Lower lobe of right lung (tissue), 2 donors: Measurements from ENCODE around the gene ARHGDIA. TPM values are rescaled to one million over a fixed set of nuclear protein-coding genes. Genes with fewer than 3 reads are reported as not detected.

Experiments
- ATAC-seq, 2 donors: fragments of 200-7000 bp; cut with Tn5 transposase; one replicate each; pipeline ENCODE4 v1.9.1; 2020 to 2022; ENCODE audit warnings: mild to moderate bottlenecking in 2 of 2, moderate library complexity in 2 of 2
- DNase-seq: peaks from one replicate; pipeline ENCODE4 v3.0.0-alpha.2; 2020
- H3K27ac ChIP-seq: fragments of 200-600 bp; one replicate; pipeline ENCODE4 v1.8.0; 2022
- H3K27me3 ChIP-seq: fragments of 200-600 bp; one replicate; pipeline ENCODE4 v1.8.0; 2022; ENCODE audit warnings: low read depth
- H3K36me3 ChIP-seq: fragments of 200-600 bp; one replicate; pipeline ENCODE4 v1.8.0; 2022; ENCODE audit warnings: mild to moderate bottlenecking
- H3K4me1 ChIP-seq: fragments of 200-600 bp; one replicate; pipeline ENCODE4 v1.8.0; 2022
- H3K4me3 ChIP-seq: fragments of 200-600 bp; one replicate; pipeline ENCODE4 v1.8.0; 2022; ENCODE audit warnings: mild to moderate bottlenecking
- H3K9me3 ChIP-seq: fragments of 200-600 bp; one replicate; pipeline ENCODE4 v1.8.0; 2022
- CTCF ChIP-seq: fragments of 200-600 bp; IDR thresholded peaks from one replicate; pipeline ENCODE4 v1.8.0; 2022; ENCODE audit warnings: antibody characterized with exemption, mild to moderate bottlenecking
- intact Hi-C: fragments of 100-400 bp; cut with DNase I; formaldehyde crosslinking; loops from one replicate; pipeline ENCODE4 v1.11.0; 2022
- total RNA-seq: library from RNA; stranded (reverse); fragmentation: NEBNext Ultra II Directional; extraction: Animal tissue kit (Norgen Biotek cat#: 25700); gene quantifications from one replicate; pipeline ENCODE4 v1.2.1, GENCODE V29; 2021
- donor health status: DM: no; HTN: yes; CAD: no; lungs with severe emphysema.

Gene ARHGDIA
- total RNA-seq, 1 donor from 2014 or later, result 331 TPM

DNA sequence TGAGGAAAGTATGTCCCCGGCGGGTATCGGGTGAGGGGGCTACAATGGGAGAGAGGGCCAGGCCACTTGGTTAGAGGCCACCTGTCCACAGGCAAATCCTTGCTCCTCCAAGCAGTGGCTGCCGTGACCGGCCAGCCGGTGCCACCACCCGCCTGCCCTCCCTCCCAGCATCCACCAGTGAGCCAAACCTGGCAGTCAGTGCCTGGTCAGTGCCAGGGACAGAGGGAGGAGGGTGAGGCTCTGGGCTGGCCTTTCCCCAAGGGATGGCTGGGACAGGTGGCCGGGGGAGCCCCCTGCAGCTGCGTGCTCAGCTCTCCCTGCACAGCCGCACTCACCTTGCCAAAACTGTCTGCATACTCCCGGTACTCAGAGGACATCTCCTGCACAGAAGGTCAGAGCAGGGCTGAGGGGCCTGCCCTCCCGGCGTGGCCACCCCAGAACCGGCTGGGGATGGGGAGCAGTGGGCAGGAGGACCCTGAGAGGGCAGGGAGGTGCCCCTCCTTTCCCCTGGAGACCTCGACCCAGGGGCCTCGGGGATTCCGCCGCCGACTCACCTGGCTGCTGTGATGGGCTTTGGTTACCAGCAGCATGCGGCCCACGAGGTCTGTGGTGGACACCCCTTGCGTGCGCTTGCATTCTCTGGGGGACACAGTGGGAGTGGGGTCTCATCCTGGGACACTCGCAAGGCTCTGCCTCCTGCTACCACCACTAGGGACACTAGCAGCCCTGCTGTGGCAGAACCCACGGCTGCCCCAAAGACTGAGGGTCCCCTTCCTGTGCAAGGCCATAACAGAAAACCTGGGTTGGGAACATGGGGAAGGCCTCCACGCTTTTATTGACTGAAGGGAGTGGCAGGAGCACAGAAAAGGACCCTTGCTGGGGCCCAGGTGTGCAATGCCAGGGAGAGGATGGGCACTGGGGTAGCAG lies 36.3 kb upstream of the ARHGDIA start:
- no peak for DNase-seq
- Histone ChIP-seq H3K27me3 (no peaks in the 10 kb centered on the region), H3K9me3 (no peaks in the 10 kb centered on the region), H3K36me3 (peaks cover 47% of the 10 kb centered on the region), H3K27ac (no peak overlapping the region), H3K4me1 (peaks cover 20% of the 10 kb centered on the region), H3K4me3 (no peak overlapping the region)
- ATAC-seq, result no peak
- no peak for TF ChIP-seq CTCF
- intact Hi-C loops, result no loop called here

DNA sequence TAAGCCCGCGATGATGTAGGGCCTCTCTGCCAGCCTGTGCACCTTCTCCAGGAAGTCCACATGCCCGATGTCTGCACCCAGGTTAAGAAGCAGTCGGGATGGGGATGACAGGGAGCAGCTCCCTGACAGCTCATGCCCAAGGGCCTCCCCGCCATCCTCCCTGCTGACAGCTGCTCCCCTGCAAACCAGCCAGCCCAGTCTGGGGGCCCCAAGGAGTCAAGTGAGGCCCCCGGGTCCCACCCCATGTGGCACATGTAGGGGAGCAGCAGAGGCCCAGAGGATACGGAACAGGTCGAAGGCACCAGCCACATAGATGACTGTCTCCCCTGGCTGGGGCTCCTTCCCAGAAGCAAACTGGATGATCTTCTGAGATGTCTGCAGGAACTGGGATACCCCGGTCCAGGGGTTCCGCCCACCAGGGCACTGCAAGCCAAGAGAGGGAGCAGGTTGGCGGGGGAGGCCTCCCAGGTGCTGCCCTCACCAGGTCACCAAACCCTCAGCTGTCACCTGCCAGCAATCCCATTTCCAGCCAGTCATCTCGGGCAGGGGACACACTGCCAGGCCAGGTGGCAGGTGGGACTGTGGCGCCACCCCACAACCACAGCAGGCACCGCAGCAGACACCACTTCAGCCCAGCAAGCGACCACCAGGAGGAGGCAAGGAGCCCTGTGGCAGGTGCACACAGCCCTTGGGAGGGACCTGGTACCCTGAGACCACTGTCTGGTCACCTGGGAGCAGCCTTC lies 35.5 kb upstream of the ARHGDIA start:
- no peak overlapping the region for H3K27ac ChIP-seq
- TF ChIP-seq CTCF, result no peak
- ATAC-seq (no peak), DNase-seq (no peak)
- intact Hi-C loops, result no loop called here
- H3K4me1 ChIP-seq, result peaks cover 21% of the 10 kb centered on the region
- no peaks in the 10 kb centered on the region for H3K9me3 ChIP-seq
- H3K4me3 ChIP-seq, result no peak overlapping the region
- peaks cover 2% of the 10 kb centered on the region for H3K27me3 ChIP-seq
- peaks cover 40% of the 10 kb centered on the region for H3K36me3 ChIP-seq

GRCh38 chr17:81905993-81906392 lies 34.9 kb upstream of the ARHGDIA start:
- Histone ChIP-seq H3K4me1 (peaks cover 23% of the 10 kb centered on the region), H3K9me3 (no peaks in the 10 kb centered on the region), H3K36me3 (peaks cover 40% of the 10 kb centered on the region), H3K27ac (no peak overlapping the region), H3K4me3 (no peak overlapping the region), H3K27me3 (peaks cover 4% of the 10 kb centered on the region)
- intact Hi-C loops, result no loop called here
- DNase-seq (no peak), ATAC-seq (no peak)
- TF ChIP-seq CTCF, result no peak

GRCh38 chr17:81905424-81905875 lies 34.3 kb upstream of the ARHGDIA start:
- Histone ChIP-seq H3K4me3 (no peak overlapping the region), H3K4me1 (peaks cover 20% of the 10 kb centered on the region), H3K27me3 (peaks cover 4% of the 10 kb centered on the region), H3K36me3 (peaks cover 44% of the 10 kb centered on the region), H3K27ac (no peak overlapping the region), H3K9me3 (no peaks in the 10 kb centered on the region)
- intact Hi-C loops, result no loop called here
- TF ChIP-seq CTCF, result no peak
- DNase-seq (no peak), ATAC-seq (no peak)

GRCh38 chr17:81904600-81905423 lies 33.7 kb upstream of the ARHGDIA start:
- ATAC-seq (no peak), DNase-seq (no peak)
- Histone ChIP-seq H3K4me1 (peaks cover 14% of the 10 kb centered on the region), H3K27me3 (peaks cover 4% of the 10 kb centered on the region), H3K9me3 (no peaks in the 10 kb centered on the region), H3K4me3 (no peak overlapping the region), H3K36me3 (peaks cover 50% of the 10 kb centered on the region), H3K27ac (no peak overlapping the region)
- intact Hi-C loops, result no loop called here
- TF ChIP-seq CTCF, result no peak
